Heart left ventricle (tissue), 16 donors: ENCODE data around the gene CALU. TPM values are rescaled to one million over a fixed set of nuclear protein-coding genes. Genes with fewer than 3 reads are reported as not detected.

Experiments used
- ATAC-seq, 4 donors: fragments of 200-7000 bp; cut with Tn5 transposase; one replicate each; pipeline ENCODE4 v1.9.1; 2020 to 2022; ENCODE audit warnings: moderate library complexity in 4 of 4, mild to moderate bottlenecking in 3 of 4, moderate number of reproducible peaks in 1 of 4
- DNase-seq, 5 donors: peaks; one replicate each; pipeline ENCODE4 v3.0.0-alpha.2; 2020
- H3K27ac ChIP-seq, 12 donors: fragments of 200-600 bp; sonication (generic) in 4 of 12; one replicate each; pipeline versions ENCODE4 v1.5.0 to v1.8.0; 2016 to 2022; ENCODE audit warnings: mild to moderate bottlenecking in 2 of 12
- H3K27me3 ChIP-seq, 9 donors: fragments of 200-600 bp; sonication (generic) in 2 of 9; one replicate each; pipeline versions ENCODE4 v1.5.1 to v1.8.0; 2016 to 2022; ENCODE audit warnings: mild to moderate bottlenecking in 3 of 9
- H3K36me3 ChIP-seq, 9 donors: fragments of 200-600 bp; sonication (generic) in 2 of 9; one replicate each; pipeline versions ENCODE4 v1.5.0 to v1.8.0; 2018 to 2022; ENCODE audit warnings: mild to moderate bottlenecking in 2 of 9
- H3K4me1 ChIP-seq, 12 donors: fragments of 200-600 bp; sonication (generic) in 4 of 12; one replicate each; pipeline versions ENCODE4 v1.5.0 to v1.8.0; 2016 to 2022; ENCODE audit warnings: mild to moderate bottlenecking in 3 of 12
- H3K4me3 ChIP-seq, 12 donors: fragments of 200-600 bp; sonication (generic) in 4 of 12; one replicate each; pipeline versions ENCODE4 v1.5.0 to v1.8.0; 2017 to 2022; ENCODE audit warnings: mild to moderate bottlenecking in 9 of 12, moderate library complexity in 4 of 12
- H3K9me3 ChIP-seq, 12 donors: fragments of 200-600 bp; sonication (generic) in 4 of 12; one replicate each; pipeline versions ENCODE4 v1.5.0 to v1.8.0; 2016 to 2022; ENCODE audit warnings: mild to moderate bottlenecking in 1 of 12
- CTCF ChIP-seq, 12 donors: fragments of 200-600 bp; sonication (generic) in 4 of 12; IDR thresholded peaks; one replicate each; pipeline versions ENCODE4 v1.5.0 to v1.8.0; 2018 to 2022; ENCODE audit warnings: antibody characterized with exemption in 12 of 12, mild to moderate bottlenecking in 5 of 12
- POLR2A ChIP-seq, 2 donors: fragments of 450-650 bp; IDR thresholded peaks; one replicate each; pipeline ENCODE4 v1.6.1; 2017; ENCODE audit warnings: antibody characterized with exemption in 2 of 2, mild to moderate bottlenecking in 2 of 2, moderate library complexity in 2 of 2
- WGBS, 4 donors: extraction: QIAGEN DNeasy Blood & Tissue Kit in 2 of 4; methylation state at CpG; one replicate each; pipeline versions ENCODE4 v1.1.5 to v1.1.7; 2013 to 2018; 5-methylcytosine and 5-hydroxymethylcytosine counted together
- intact Hi-C, 10 donors: fragments of 100-400 bp; cut with DNase I; formaldehyde crosslinking; loops; one replicate each; pipeline versions ENCODE4 v1.11.1 to v1.14.2; 2022
- polyA plus RNA-seq, 2 donors: library from polyadenylated mRNA; stranded (reverse); fragments of 200-250 nt; gene quantifications; one replicate each; pipeline ENCODE4 v1.2.3, GENCODE V29; 2013
- total RNA-seq, 9 donors: library from RNA; depleted of rRNA in 2 of 9; stranded (reverse); fragments of >200 nt in 2 of 9; fragmentation: NEBNext Ultra II Directional in 3 of 9; extraction: Animal tissue kit (Norgen Biotek cat#: 25700) in 3 of 9; gene quantifications; one replicate each; pipeline versions ENCODE4 v1.1.0 to v1.2.4, GENCODE V29; 2016 to 2023
- donor health status: ischemic (EF 13 %, LVEDD 7.1; RV severe dilation, severe dysfunction).
- donor health status: healthy with polysubstance abuse.
- donor health status: DM: no; HTN: yes; CAD: no.
- donor health status: DM: no; HTN: no; CAD: no.
- donor health status: ischemic (EF 25% LVEDD 6.9; RV normal size, moderate dysfunction).
- donor health status: ischemic (EF 25% LVEDD 5.7; RV mildly dilated, moderate dysfunction).
- donor health status: healthy.
- donor health status: DM: yes; HTN: yes; CAD: no.
- donor health status: ischemic (EF 35%, LVEDD 5.7; RV mildly dilated, moderate dysfunction).
- donor health status: nonischemic (EF 11% LVEDD 7.7; RV severe dilation, severe dysfunction).
- donor health status: DM: yes; HTN: yes; CAD: no.
- donor health status: PGD.
- donor health status: ischemic (EF 29% LVEDD 5.4; RV normal size, mild dysfunction).
- donor health status: nonischemic (EF 23%, LVEDD 6.1; RV moderate dilation, normal function).

Gene CALU
- total and polyA plus RNA-seq, 11 donors = 51.4 to 689 (median 257) TPM

GRCh38 chr7:128708235-128708634 lies 30.9 kb upstream of the CALU start:
- no peaks in the 10 kb centered on the region for H3K27me3 ChIP-seq
- 90 to 94% (median 91%) methylated on average over 3 of the region's 3 CpGs for WGBS, 4 donors
- peaks cover 0 to 5% (median 0%) of the 10 kb centered on the region in 12 donors for H3K4me1 ChIP-seq
- DNase-seq (no peak), ATAC-seq (no peak)
- H3K9me3 ChIP-seq = peaks cover 0 to 6% (median 0%) of the 10 kb centered on the region in 12 donors
- intact Hi-C loops = no loop called here
- H3K4me3 ChIP-seq = no peak overlapping the region
- TF ChIP-seq POLR2A (IDR thresholded peaks at IDR 0.05) (no peak), CTCF (IDR thresholded peaks at IDR 0.05) (no peak)
- H3K36me3 ChIP-seq = no peaks in the 10 kb centered on the region
- H3K27ac ChIP-seq = no peak overlapping the region

GRCh38 chr7:128708824-128709223 lies 30.3 kb upstream of the CALU start:
- TF ChIP-seq CTCF (IDR thresholded peaks at IDR 0.05) (no peak), POLR2A (IDR thresholded peaks at IDR 0.05) (no peak)
- DNase-seq (no peak), ATAC-seq (no peak)
- no peak overlapping the region for H3K4me3 ChIP-seq
- intact Hi-C loops = no loop called here
- H3K27ac ChIP-seq = no peak overlapping the region
- peaks cover 0 to 6% (median 0%) of the 10 kb centered on the region in 12 donors for H3K9me3 ChIP-seq
- peaks cover 0 to 5% (median 0%) of the 10 kb centered on the region in 12 donors for H3K4me1 ChIP-seq
- WGBS, 4 donors = 81 to 85% (median 83%) methylated on average over 3 of the region's 3 CpGs
- H3K27me3 ChIP-seq = no peaks in the 10 kb centered on the region
- H3K36me3 ChIP-seq = no peaks in the 10 kb centered on the region

GRCh38 chr7:128710481-128710880 lies 28.7 kb upstream of the CALU start:
- ATAC-seq = no peak
- H3K4me1 ChIP-seq = peaks cover 0 to 11% (median 0%) of the 10 kb centered on the region in 12 donors
- no peak overlapping the region for H3K4me3 ChIP-seq
- no peak overlapping the region for H3K27ac ChIP-seq
- WGBS, 4 donors = 86 to 95% (median 91%) methylated on average over 6 of the region's 6 CpGs
- intact Hi-C loops = no loop called here
- no peaks in the 10 kb centered on the region for H3K36me3 ChIP-seq
- peaks cover 0 to 6% (median 0%) of the 10 kb centered on the region in 12 donors for H3K9me3 ChIP-seq
- H3K27me3 ChIP-seq = no peaks in the 10 kb centered on the region
- TF ChIP-seq POLR2A (IDR thresholded peaks at IDR 0.05) = no peak
- TF ChIP-seq CTCF (IDR thresholded peaks at IDR 0.05) = no peak
- no peak for DNase-seq

- Histone ChIP-seq H3K27ac (no peak overlapping the region), H3K27me3 (no peaks in the 10 kb centered on the region), H3K9me3 (peaks cover 0 to 6% (median 0%) of the 10 kb centered on the region in 12 donors), H3K4me1 (peaks cover 0 to 11% (median 0%) of the 10 kb centered on the region in 12 donors), H3K4me3 (no peak overlapping the region), H3K36me3 (no peaks in the 10 kb centered on the region)
- intact Hi-C loops = no loop called here
- 81 to 85% (median 82%) methylated on average over 2 of the region's 2 CpGs for WGBS, 4 donors
- no peak for ATAC-seq
- TF ChIP-seq POLR2A (IDR thresholded peaks at IDR 0.05) (no peak), CTCF (IDR thresholded peaks at IDR 0.05) (no peak)
- no peak for DNase-seq
Measured at GRCh38 chr7:128713794-128714193, 25.4 kb upstream of the CALU start.
